B cell (primary cell): ENCODE measurements around the gene NKAIN2. TPM values are rescaled to one million over a fixed set of nuclear protein-coding genes. Genes with fewer than 3 reads are reported as not detected.

Experiments
- ATAC-seq: fragments of 200-7000 bp; cut with Tn5 transposase; one replicate; pipeline ENCODE4 v1.10.0; 2021; ENCODE audit warnings: low read depth, mild to moderate bottlenecking, moderate number of reproducible peaks, moderate library complexity
- CTCF ChIA-PET: fragments of 350-600 bp; sonication (Branson Sonifier 250); formaldehyde crosslinking; loops from one replicate; lab custom pipeline; 2021; ENCODE audit warnings: antibody characterized with exemption, inconsistent platforms; lab: Charles Lee
- POLR2A ChIA-PET: fragments of 350-600 bp; sonication (Branson Sonifier 250); formaldehyde crosslinking; loops from one replicate; lab custom pipeline; 2021; ENCODE audit warnings: antibody characterized with exemption; lab: Charles Lee
- DNase-seq: peaks from one replicate; pipeline ENCODE4 v3.0.0; 2013
- H2AFZ ChIP-seq: 2 replicates; pipeline ENCODE4 v1.6.1; 2012; ENCODE audit warnings: mild to moderate bottlenecking, low read depth, low read length; ENCODE audit not compliant: insufficient read depth, poor library complexity, severe bottlenecking
- H3K27ac ChIP-seq, 2 donors: 1 replicate in 1 of 2; 2 replicates in 1 of 2; pipeline ENCODE4 v1.5.1; 2012 to 2013; ENCODE audit warnings: low read length in 2 of 2, mild to moderate bottlenecking in 2 of 2, moderate library complexity in 1 of 2
- H3K27me3 ChIP-seq, 4 experiments: fragments of 200-600 bp in 1 of 4; sonication (generic) in 1 of 4; replicated peaks in 1 of 4; 1 replicate in 2 of 4; 2 replicates in 2 of 4; pipeline versions ENCODE4 v1.6.1 to v1.7.0; 2013 to 2016; ENCODE audit warnings: low read length in 3 of 4, mild to moderate bottlenecking in 2 of 4, mixed read lengths in 1 of 4, moderate library complexity in 1 of 4; ENCODE audit not compliant: insufficient read depth in 4 of 4, control insufficient read depth in 3 of 4; ENCODE audit errors: control extremely low read depth in 1 of 4
- H3K36me3 ChIP-seq, 2 experiments: replicated peaks in 1 of 2; 1 replicate in 1 of 2; 2 replicates in 1 of 2; pipeline versions ENCODE4 v1.6.1 to v1.7.1; 2013; ENCODE audit warnings: low read length in 1 of 2; ENCODE audit not compliant: insufficient read depth in 2 of 2, control insufficient read depth in 1 of 2; ENCODE audit errors: control extremely low read depth in 1 of 2, extremely low read depth in 1 of 2
- H3K4me1 ChIP-seq, 2 donors: fragments of 200-600 bp in 1 of 2; sonication (generic) in 1 of 2; 1 replicate in 1 of 2; 2 replicates in 1 of 2; pipeline versions ENCODE4 v1.5.1 to v1.6.1; 2013 to 2017; ENCODE audit warnings: low read length in 2 of 2; ENCODE audit not compliant: control insufficient read depth in 2 of 2, insufficient read depth in 2 of 2
- H3K4me2 ChIP-seq: replicated peaks from 2 replicates; pipeline ENCODE3; 2012; ENCODE audit warnings: mild to moderate bottlenecking, low read depth, low read length; ENCODE audit not compliant: poor library complexity, severe bottlenecking
- H3K4me3 ChIP-seq, 5 experiments: fragments of 200-600 bp in 1 of 5; sonication (generic) in 1 of 5; 1 replicate in 3 of 5; 2 replicates in 2 of 5; pipeline versions ENCODE4 v1.5.1 to v1.7.0; 2011 to 2016; ENCODE audit warnings: low read length in 4 of 5, mild to moderate bottlenecking in 4 of 5, low read depth in 2 of 5, control low read depth in 1 of 5, moderate library complexity in 1 of 5; ENCODE audit not compliant: insufficient read depth in 1 of 5; ENCODE audit errors: control extremely low read depth in 1 of 5, extremely low read depth in 1 of 5
- H3K79me2 ChIP-seq: fragments of 200-600 bp; sonication (generic); one replicate; pipeline ENCODE4 v1.6.0; 2016; ENCODE audit warnings: low read length; ENCODE audit not compliant: control insufficient read depth, insufficient read depth
- H3K9ac ChIP-seq: fragments of 200-600 bp; sonication (generic); 2 replicates; pipeline ENCODE4 v1.6.1; 2017; ENCODE audit warnings: mild to moderate bottlenecking, low read length, moderate library complexity
- H3K9me3 ChIP-seq, 3 donors: one replicate each; pipeline versions ENCODE4 v1.6.1 to v1.7.1; 2013; ENCODE audit warnings: low read length in 2 of 3; ENCODE audit not compliant: control insufficient read depth in 2 of 3, insufficient read depth in 1 of 3; ENCODE audit errors: control extremely low read depth in 1 of 3
- H4K20me1 ChIP-seq: 2 replicates; pipeline ENCODE4 v1.6.0; 2012; ENCODE audit warnings: mild to moderate bottlenecking, low read length; ENCODE audit not compliant: insufficient read depth, control insufficient read depth, poor library complexity, severe bottlenecking
- H3K27ac Mint-ChIP-seq: one replicate; pipeline ENCODE4 v1.8.0; 2021; ENCODE audit warnings: mixed read lengths
- H3K27me3 Mint-ChIP-seq: one replicate; pipeline ENCODE4 v1.8.0; 2021; ENCODE audit warnings: mixed read lengths
- H3K4me1 Mint-ChIP-seq: one replicate; pipeline ENCODE4 v1.8.0; 2021; ENCODE audit warnings: mixed read lengths
- H3K4me3 Mint-ChIP-seq: one replicate; pipeline ENCODE4 v1.8.0; 2021; ENCODE audit warnings: mixed read lengths
- H3K9me3 Mint-ChIP-seq: one replicate; pipeline ENCODE4 v1.8.0; 2022; ENCODE audit warnings: mixed read lengths; ENCODE audit not compliant: insufficient read depth
- EZH2 ChIP-seq: IDR thresholded peaks from 2 replicates; pipeline ENCODE4 v1.6.1; 2012; ENCODE audit warnings: borderline replicate concordance, low read depth, mild to moderate bottlenecking, moderate library complexity, low read length; ENCODE audit not compliant: insufficient read depth, poor library complexity, severe bottlenecking
- WGBS: methylation state at CpG from one replicate; pipeline ENCODE4 v1.1.5; 2013; ENCODE audit warnings: missing lambda C conversion rate; ENCODE audit not compliant: insufficient coverage; 5-methylcytosine and 5-hydroxymethylcytosine counted together
- intact Hi-C: fragments of 100-400 bp; cut with micrococcal nuclease; formaldehyde crosslinking; loops from one replicate; pipeline ENCODE4 v1.10.0; 2022
- polyA plus RNA-seq: library from polyadenylated mRNA; depleted of rRNA; stranded (reverse); fragments of >200 nt; gene quantifications from 2 replicates; pipeline ENCODE4 v1.2.3, GENCODE V29; 2012
- total RNA-seq, 2 donors: library from RNA; stranded (reverse); fragments of 120-200 nt in 1 of 2; gene quantifications; 1 replicate in 1 of 2; 2 replicates in 1 of 2; pipeline versions ENCODE4 v1.2.3 to v1.2.4, GENCODE V29; 2013 to 2022
- TF ChIP-seq, protein P1 (sequence below): fragments of 200-600 bp; IDR thresholded peaks from one replicate; pipeline ENCODE4 v1.8.0; 2022; ENCODE audit warnings: antibody characterized with exemption, mild to moderate bottlenecking

Gene NKAIN2
- total and polyA plus RNA-seq, 2 donors (not counting 1 experiment from before 2014, with no cell fraction given), result not detected

- H3K9me3 ChIP-seq, result no peaks in the 10 kb centered on the region
- H3K27me3 ChIP-seq, result no peaks in the 10 kb centered on the region
- H4K20me1 ChIP-seq, result no peaks in the 10 kb centered on the region
- CTCF ChIA-PET, result no interaction called here
- no peak overlapping the region for H3K4me3 ChIP-seq
- H3K27me3 Mint-ChIP-seq, result no peaks in the 10 kb centered on the region
- TF ChIP-seq, protein P1, sequence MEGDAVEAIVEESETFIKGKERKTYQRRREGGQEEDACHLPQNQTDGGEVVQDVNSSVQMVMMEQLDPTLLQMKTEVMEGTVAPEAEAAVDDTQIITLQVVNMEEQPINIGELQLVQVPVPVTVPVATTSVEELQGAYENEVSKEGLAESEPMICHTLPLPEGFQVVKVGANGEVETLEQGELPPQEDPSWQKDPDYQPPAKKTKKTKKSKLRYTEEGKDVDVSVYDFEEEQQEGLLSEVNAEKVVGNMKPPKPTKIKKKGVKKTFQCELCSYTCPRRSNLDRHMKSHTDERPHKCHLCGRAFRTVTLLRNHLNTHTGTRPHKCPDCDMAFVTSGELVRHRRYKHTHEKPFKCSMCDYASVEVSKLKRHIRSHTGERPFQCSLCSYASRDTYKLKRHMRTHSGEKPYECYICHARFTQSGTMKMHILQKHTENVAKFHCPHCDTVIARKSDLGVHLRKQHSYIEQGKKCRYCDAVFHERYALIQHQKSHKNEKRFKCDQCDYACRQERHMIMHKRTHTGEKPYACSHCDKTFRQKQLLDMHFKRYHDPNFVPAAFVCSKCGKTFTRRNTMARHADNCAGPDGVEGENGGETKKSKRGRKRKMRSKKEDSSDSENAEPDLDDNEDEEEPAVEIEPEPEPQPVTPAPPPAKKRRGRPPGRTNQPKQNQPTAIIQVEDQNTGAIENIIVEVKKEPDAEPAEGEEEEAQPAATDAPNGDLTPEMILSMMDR, result no peak
- TF ChIP-seq EZH2, result no peak
- no peak overlapping the region for H3K9ac ChIP-seq
- no peaks in the 10 kb centered on the region for H3K36me3 ChIP-seq
- H3K9me3 Mint-ChIP-seq, result no peaks in the 10 kb centered on the region
- WGBS, result no CpG with 5 or more reads among the region's 2 CpGs
- H3K27ac ChIP-seq, result no peak overlapping the region
- POLR2A ChIA-PET, result no interaction called here
- no peak overlapping the region for H3K4me2 ChIP-seq
- no peaks in the 10 kb centered on the region for H3K4me1 ChIP-seq
- ATAC-seq (no peak), DNase-seq (no peak)
- no peak overlapping the region for H3K4me3 Mint-ChIP-seq
- H3K27ac Mint-ChIP-seq, result no peak overlapping the region
- H2AFZ ChIP-seq, result no peak overlapping the region
- H3K79me2 ChIP-seq, result no peaks in the 10 kb centered on the region
- H3K4me1 Mint-ChIP-seq, result no peaks in the 10 kb centered on the region
- intact Hi-C loops, result no loop called here
These were observed 50.5 kb downstream of the NKAIN2 start for GRCh38 chr6:123854201-123854600.

DNA sequence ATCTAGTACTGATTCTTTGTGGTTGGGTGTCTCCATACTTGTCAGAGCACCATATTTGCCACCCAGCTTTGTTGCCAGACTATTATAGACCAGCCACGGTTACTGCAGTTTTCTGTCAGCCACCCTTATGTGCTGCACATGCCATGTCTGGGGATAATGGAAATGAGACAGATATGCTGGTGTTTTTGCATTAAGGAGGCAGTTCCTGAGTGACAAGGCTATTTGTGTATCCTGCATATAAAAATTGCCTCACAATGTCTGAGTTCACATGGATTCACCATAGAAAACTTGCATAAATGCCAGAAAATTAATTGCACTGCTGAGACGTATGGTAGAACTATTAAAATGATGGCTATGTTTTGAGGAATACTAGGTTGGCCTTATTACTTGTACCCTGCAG is 51.8 kb downstream of the NKAIN2 start:
- no peaks in the 10 kb centered on the region for H3K79me2 ChIP-seq
- CTCF ChIA-PET, result no interaction called here
- H3K4me1 ChIP-seq, result no peaks in the 10 kb centered on the region
- H2AFZ ChIP-seq, result no peak overlapping the region
- Mint-ChIP-seq H3K4me3 (no peak overlapping the region), H3K27me3 (no peaks in the 10 kb centered on the region), H3K9me3 (no peaks in the 10 kb centered on the region), H3K4me1 (no peaks in the 10 kb centered on the region), H3K27ac (no peak overlapping the region)
- ATAC-seq, result no peak
- H4K20me1 ChIP-seq, result no peaks in the 10 kb centered on the region
- no peaks in the 10 kb centered on the region for H3K9me3 ChIP-seq
- no peak overlapping the region for H3K4me2 ChIP-seq
- no peak overlapping the region for H3K27ac ChIP-seq
- intact Hi-C loops, result no loop called here
- no peak for DNase-seq
- H3K27me3 ChIP-seq, result no peaks in the 10 kb centered on the region
- TF ChIP-seq, protein P1, result no peak
- no peak for TF ChIP-seq EZH2
- no peak overlapping the region for H3K9ac ChIP-seq
- POLR2A ChIA-PET, result no interaction called here
- H3K4me3 ChIP-seq, result no peak overlapping the region
- no peaks in the 10 kb centered on the region for H3K36me3 ChIP-seq
- WGBS, result 67% methylated on average over 1 of the region's 2 CpGs
